WTC11 (cell line): ENCODE results near the gene PSMD1. TPM values are rescaled to one million over a fixed set of nuclear protein-coding genes. Genes with fewer than 3 reads are reported as not detected.

Experiments used
- ATAC-seq: fragments of 200-7000 bp; cut with Tn5 transposase; 2 replicates; pipeline ENCODE4 v1.10.0; 2021; ENCODE audit warnings: mild to moderate bottlenecking, moderate library complexity
- CTCF ChIA-PET: fragments of 300-600 bp; sonication (Branson Sonifier 250); formaldehyde crosslinking; loops from one replicate; lab custom pipeline; 2021; ENCODE audit warnings: antibody characterized with exemption; lab: Charles Lee
- POLR2A ChIA-PET: fragments of 350-600 bp; sonication (Branson Sonifier 250); formaldehyde crosslinking; loops from one replicate; lab custom pipeline; 2021; ENCODE audit warnings: antibody characterized with exemption; lab: Charles Lee
- DNase-seq: peaks from one replicate; pipeline ENCODE4 v3.0.0; 2021; ENCODE audit warnings: low spot score
- H3K27ac Mint-ChIP-seq: 2 replicates; pipeline ENCODE4 v1.8.0; 2021; ENCODE audit warnings: mixed read lengths
- H3K27me3 Mint-ChIP-seq: 2 replicates; pipeline ENCODE4 v1.8.0; 2021; ENCODE audit warnings: low read depth, mild to moderate bottlenecking, moderate library complexity, mixed read lengths
- H3K36me3 Mint-ChIP-seq: 2 replicates; pipeline ENCODE4 v1.8.0; 2021; ENCODE audit warnings: mixed read lengths
- H3K4me1 Mint-ChIP-seq: 2 replicates; pipeline ENCODE4 v1.8.0; 2022; ENCODE audit warnings: mixed read lengths
- H3K4me3 Mint-ChIP-seq: 2 replicates; pipeline ENCODE4 v1.8.0; 2021; ENCODE audit warnings: mild to moderate bottlenecking, moderate library complexity, mixed read lengths
- H3K9me3 Mint-ChIP-seq: 2 replicates; pipeline ENCODE4 v1.8.0; 2021; ENCODE audit warnings: mixed read lengths
- ATF3 ChIP-seq: sonication (generic); formaldehyde crosslinking; conservative IDR thresholded peaks from 2 replicates; pipeline ENCODE4 v1.8.1; 2022; ENCODE audit warnings: mild to moderate bottlenecking, missing genetic modification reagents
- CBFB ChIP-seq: sonication (generic); formaldehyde crosslinking; IDR thresholded peaks from 2 replicates; pipeline ENCODE4 v1.8.1; 2022; ENCODE audit warnings: mild to moderate bottlenecking, low read depth, missing genetic modification reagents
- CREM ChIP-seq: sonication (generic); formaldehyde crosslinking; IDR thresholded peaks from 2 replicates; pipeline ENCODE4 v1.8.1; 2022; ENCODE audit warnings: mild to moderate bottlenecking, missing genetic modification reagents, moderate library complexity
- E2F1 ChIP-seq: sonication (generic); formaldehyde crosslinking; IDR thresholded peaks from 2 replicates; pipeline ENCODE4 v1.8.0; 2022; ENCODE audit warnings: mild to moderate bottlenecking, missing genetic modification reagents
- ELF4 ChIP-seq: sonication (generic); formaldehyde crosslinking; IDR thresholded peaks from 2 replicates; pipeline ENCODE4 v1.8.1; 2022; ENCODE audit warnings: low read depth, mild to moderate bottlenecking, moderate library complexity, missing genetic modification reagents
- EMX1 ChIP-seq: fragments of 250-450 bp; sonication (Bioruptor Pico); IDR thresholded peaks from 2 replicates; pipeline ENCODE4 v1.8.0; 2021; ENCODE audit warnings: mild to moderate bottlenecking
- ERG ChIP-seq: fragments of 250-450 bp; sonication (Bioruptor Pico); IDR thresholded peaks from 2 replicates; pipeline ENCODE4 v1.8.0; 2021; ENCODE audit warnings: mild to moderate bottlenecking
- FOXK1 ChIP-seq: sonication (generic); formaldehyde crosslinking; IDR thresholded peaks from 2 replicates; pipeline ENCODE4 v1.8.0; 2022; ENCODE audit warnings: mild to moderate bottlenecking, moderate library complexity, missing genetic modification reagents
- HMGXB4 ChIP-seq: sonication (generic); formaldehyde crosslinking; IDR thresholded peaks from 2 replicates; pipeline ENCODE4 v1.8.1; 2023; ENCODE audit warnings: mild to moderate bottlenecking, moderate library complexity, missing genetic modification reagents
- IRF1 ChIP-seq: sonication (generic); formaldehyde crosslinking; IDR thresholded peaks from 2 replicates; pipeline ENCODE4 v1.8.0; 2023; ENCODE audit warnings: missing genetic modification reagents
- IRF2 ChIP-seq: sonication (generic); formaldehyde crosslinking; IDR thresholded peaks from 2 replicates; pipeline ENCODE4 v1.8.0; 2022; ENCODE audit warnings: low read depth, missing genetic modification reagents, borderline replicate concordance
- MAX ChIP-seq: sonication (generic); formaldehyde crosslinking; IDR thresholded peaks from 2 replicates; pipeline ENCODE4 v1.8.0; 2022; ENCODE audit warnings: mild to moderate bottlenecking, missing genetic modification reagents
- MLX ChIP-seq: sonication (generic); formaldehyde crosslinking; IDR thresholded peaks from 2 replicates; pipeline ENCODE4 v1.8.1; 2023; ENCODE audit warnings: mild to moderate bottlenecking, missing genetic modification reagents, moderate library complexity
- NR1H2 ChIP-seq: sonication (generic); formaldehyde crosslinking; IDR thresholded peaks from 2 replicates; pipeline ENCODE4 v1.9.0; 2021; ENCODE audit warnings: mild to moderate bottlenecking, moderate library complexity, missing genetic modification reagents
- SOX15 ChIP-seq: fragments of 250-450 bp; sonication (Bioruptor Pico); IDR thresholded peaks from 2 replicates; pipeline ENCODE4 v1.9.0; 2021; ENCODE audit warnings: mild to moderate bottlenecking
- SP1 ChIP-seq: sonication (generic); formaldehyde crosslinking; conservative IDR thresholded peaks from 2 replicates; pipeline ENCODE4 v1.8.1; 2022; ENCODE audit warnings: missing genetic modification reagents
- ZNF317 ChIP-seq: sonication (generic); formaldehyde crosslinking; IDR thresholded peaks from 2 replicates; pipeline ENCODE4 v1.8.1; 2023; ENCODE audit warnings: low read depth, mild to moderate bottlenecking, moderate library complexity, missing genetic modification reagents, borderline replicate concordance
- ZNF423 ChIP-seq: fragments of 250-450 bp; sonication (Bioruptor Pico); IDR thresholded peaks from 2 replicates; pipeline ENCODE4 v2.1.2; 2022; ENCODE audit warnings: mild to moderate bottlenecking, moderate library complexity
- ZNF425 ChIP-seq: fragments of 250-450 bp; sonication (Bioruptor Pico); conservative IDR thresholded peaks from 2 replicates; pipeline ENCODE4 v1.9.0; 2021; ENCODE audit warnings: mild to moderate bottlenecking
- total RNA-seq: library from RNA; stranded (reverse); gene quantifications from 3 replicates; pipeline ENCODE4 v1.2.3, GENCODE V29; 2021

PSMD1 gene
- total RNA-seq, 1 experiment from 2014 or later, result 163 TPM

GRCh38 chr2:231032575-231033140, 24.0 kb upstream of the PSMD1 start:
- no peaks in the 10 kb centered on the region; the same call in 1 of the 2 replicates for H3K9me3 Mint-ChIP-seq
- POLR2A ChIA-PET, result no interaction called here
- no peak overlapping the region for H3K27ac Mint-ChIP-seq
- H3K4me1 Mint-ChIP-seq, result no peaks in the 10 kb centered on the region; the same call in 1 of the 2 replicates
- TF ChIP-seq EMX1 (CRISPR knock-in tag) (no peak), ELF4 (CRISPR knock-in tag) (no peak), CBFB (CRISPR knock-in tag) (no peak), ZNF317 (CRISPR knock-in tag) (no peak), IRF2 (CRISPR knock-in tag) (no peak), ATF3 (no peak), ZNF423 (CRISPR knock-in tag) (no peak), SP1 (CRISPR knock-in tag) (no peak)
- TF ChIP-seq, all 79 proteins: peak for 0
- CTCF ChIA-PET, result interaction anchor here (1.1 to 1.4 kb wide), 3 partner anchors 20 to 160 kb away, joined by 3 to 4 read pairs (median 4); no protein-coding TSS in a partner anchor
- no peak for ATAC-seq
- Mint-ChIP-seq H3K36me3 (no peaks in the 10 kb centered on the region), H3K27me3 (peaks cover 56% of the 10 kb centered on the region), H3K4me3 (no peak overlapping the region)
- DNase-seq, result no peak

GRCh38 chr2:231033147-231034132, 23.2 kb upstream of the PSMD1 start:
- CTCF ChIA-PET, result interaction anchor here (1.0 to 1.4 kb wide), 2 partner anchors 19 to 20 kb away, joined by 4 read pairs; no protein-coding TSS in a partner anchor
- H3K9me3 Mint-ChIP-seq, result no peaks in the 10 kb centered on the region; the same call in 1 of the 2 replicates
- H3K36me3 Mint-ChIP-seq, result no peaks in the 10 kb centered on the region
- ATAC-seq (no peak), DNase-seq (no peak)
- H3K27ac Mint-ChIP-seq, result no peak overlapping the region
- peaks cover 60% of the 10 kb centered on the region for H3K27me3 Mint-ChIP-seq
- POLR2A ChIA-PET, result interaction anchor here (0.6 to 0.7 kb wide), 2 partner anchors 678 to 1445 kb away, joined by 3 read pairs; no protein-coding TSS in a partner anchor
- H3K4me1 Mint-ChIP-seq, result peaks cover under 1% of the 10 kb centered on the region; the same call in 1 of the 2 replicates
- H3K4me3 Mint-ChIP-seq, result no peak overlapping the region
- no peak for TF ChIP-seq HMGXB4
- no peak for TF ChIP-seq IRF1 (CRISPR knock-in tag)
- no peak for TF ChIP-seq CREM (CRISPR knock-in tag)
- no peak for TF ChIP-seq MLX (CRISPR knock-in tag)
- no peak for TF ChIP-seq SP1 (CRISPR knock-in tag)
- TF ChIP-seq ERG (CRISPR knock-in tag), result no peak
- TF ChIP-seq ZNF425 (CRISPR knock-in tag), result no peak
- no peak for TF ChIP-seq ZNF423 (CRISPR knock-in tag)
- no peak for TF ChIP-seq SOX15 (CRISPR knock-in tag)
- TF ChIP-seq FOXK1 (CRISPR knock-in tag), result no peak
- TF ChIP-seq MAX (CRISPR knock-in tag), result no peak
- TF ChIP-seq E2F1 (CRISPR knock-in tag), result no peak
- no peak for TF ChIP-seq NR1H2
- TF ChIP-seq ATF3, result no peak
